Activated T-helper 1 cell treated with anti-CD3 and anti-CD28 coated beads, Interleukin-2, amount 50 U/mL, for 16 hours (primary cell): Measurements from ENCODE around the gene DNAJC5.
A peak's percentile ranks its signal among the peaks of the same experiment; 100 is the strongest.
"Not testable (repeated sequence)": the region's sequence is repeated elsewhere in the genome, so short reads cannot be mapped to it uniquely, and the experiment has no call there.

Source experiments
- DNase-seq, 2 donors: peaks; one replicate each; pipeline ENCODE4 v3.0.0-alpha.2; 2020; ENCODE audit warnings: low read depth in 1 of 2, low spot score in 1 of 2

The DNAJC5 gene

DNA sequence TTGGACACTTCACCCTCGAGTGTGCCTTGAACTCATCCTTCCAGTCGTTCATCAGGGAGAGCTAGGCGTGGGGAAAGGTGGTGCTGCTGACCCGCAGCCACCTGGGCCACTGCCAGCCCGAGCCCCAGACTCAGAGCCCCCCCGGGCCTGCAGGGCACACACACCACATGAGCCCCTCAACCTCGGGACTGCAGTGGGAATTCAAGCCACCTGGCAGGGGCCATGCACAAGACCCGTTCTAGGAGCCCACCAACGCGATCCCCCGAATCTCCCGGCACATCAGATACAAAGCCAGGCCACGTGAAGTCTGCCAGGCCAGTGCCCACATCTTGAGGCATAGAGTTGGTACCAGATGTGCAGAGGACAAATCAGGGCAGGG, 72.0 kb downstream of the DNAJC5 start:
- DNase-seq: no peak

DNA sequence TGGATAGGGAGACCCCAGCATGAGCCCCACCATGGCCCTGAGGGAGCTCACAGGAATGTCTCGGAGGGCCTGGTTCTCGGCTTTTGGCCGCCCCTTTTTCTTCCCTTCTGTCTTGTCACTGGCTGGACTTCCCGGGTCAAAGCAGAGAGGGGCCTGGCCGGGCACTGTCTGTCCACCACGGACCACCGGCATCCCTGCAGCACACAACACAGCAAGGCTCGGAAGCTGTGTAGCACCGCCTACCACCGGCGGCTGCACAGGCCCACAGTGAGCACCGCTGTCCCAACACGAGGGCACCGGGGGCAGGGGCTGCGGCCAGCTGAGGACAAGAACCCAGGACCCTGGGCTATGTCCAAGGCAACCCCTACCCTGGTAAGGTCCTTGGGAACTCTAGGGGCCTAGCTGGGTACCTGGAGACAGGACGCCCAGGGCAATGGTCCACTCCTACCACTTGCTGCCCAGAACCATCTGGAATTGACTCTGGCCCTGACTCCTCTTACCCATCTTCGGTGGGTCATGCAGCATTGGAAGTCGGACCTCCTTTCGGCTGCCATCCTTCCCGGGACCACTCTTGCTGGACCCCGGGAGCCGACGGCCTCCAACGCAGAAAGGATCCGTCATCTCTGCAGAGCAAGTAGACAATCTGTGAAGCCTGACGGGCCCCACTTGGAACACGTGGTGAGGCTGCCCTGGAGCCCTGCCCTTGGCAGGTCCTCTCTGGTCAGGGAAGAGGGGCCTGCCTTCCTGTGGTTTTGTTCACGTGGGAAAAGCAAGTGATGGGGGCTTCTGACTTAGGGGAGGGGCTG, 72.6 kb downstream of the DNAJC5 start:
- no peak for DNase-seq

- no peak for DNase-seq
Observed at GRCh38 chr20:63968136-63968927, 73.4 kb downstream of the DNAJC5 start.

DNA sequence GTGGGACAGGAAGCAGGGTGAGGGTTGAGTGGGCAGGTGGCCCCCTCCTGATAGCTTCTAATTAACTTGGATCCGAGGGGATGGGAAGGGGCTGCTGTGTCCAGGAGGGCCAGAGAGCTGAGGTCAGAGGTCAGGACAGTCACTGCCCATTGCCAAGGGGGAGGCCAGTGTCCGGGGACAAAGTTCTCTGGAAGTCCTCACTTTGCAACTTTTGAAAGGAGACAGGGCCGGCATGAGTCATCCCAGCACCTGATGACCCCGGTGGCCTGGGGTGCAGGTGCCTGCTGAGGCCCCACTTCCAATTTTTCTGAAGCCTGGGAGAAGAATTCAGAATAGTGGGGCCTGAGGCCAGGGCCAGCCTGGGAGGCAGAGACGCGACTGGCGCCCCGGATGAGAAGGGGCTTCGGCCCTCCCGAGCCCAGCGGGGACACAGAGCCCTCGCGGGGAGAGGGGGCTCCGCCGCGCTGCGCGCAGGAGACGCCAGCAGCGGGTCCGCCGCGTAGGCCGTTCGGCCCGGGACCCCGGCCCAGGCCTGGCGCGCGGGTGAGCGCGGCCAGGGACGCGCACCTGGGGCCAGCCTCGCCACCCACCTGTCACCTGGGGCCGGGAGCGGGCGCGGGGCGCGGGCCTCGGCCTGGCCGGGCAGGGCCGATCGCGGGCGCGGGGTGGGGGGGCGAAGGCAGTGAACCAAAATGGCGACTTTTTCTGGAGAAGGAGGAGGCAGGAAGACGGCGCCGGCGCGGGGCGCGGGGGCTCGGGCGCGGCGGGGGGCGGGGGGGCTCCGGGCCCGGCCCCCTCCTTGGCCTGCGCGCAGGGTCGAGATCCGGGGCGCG, 74.2 kb downstream of the DNAJC5 start:
- DNase-seq: no peak

- peak in 1 of 2 donors; percentile 42 for DNase-seq
Observed at GRCh38 chr20:63969838-63970713, 75.2 kb downstream of the DNAJC5 start, which contains the start of gene ZNF512B. TSS of gene ZNF512B (minus strand) at chr20:63969930. CDS start at chr20:63967950, 1,980 bp downstream.

GRCh38 chr20:63970714-63971431, 75.9 kb downstream of the DNAJC5 start:
- DNase-seq: no peak

DNA sequence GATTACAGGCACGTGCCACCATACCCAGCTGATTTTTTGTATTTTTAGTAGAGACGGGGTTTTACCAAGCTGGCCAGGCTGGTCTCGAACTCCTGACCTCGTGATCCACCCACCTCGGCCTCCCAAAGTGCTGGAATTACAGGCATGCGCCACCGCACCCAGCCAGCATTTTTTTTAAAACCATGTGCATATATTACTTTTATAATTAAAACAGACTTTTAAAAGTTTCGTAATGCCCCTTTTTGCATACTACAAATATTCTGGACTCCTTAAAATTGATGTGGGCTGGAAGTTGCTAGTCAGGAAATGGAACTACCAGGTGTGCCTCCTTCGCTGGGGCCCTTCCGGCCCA, 77.0 kb downstream of the DNAJC5 start:
- DNase-seq: not testable (repeated sequence)

DNA sequence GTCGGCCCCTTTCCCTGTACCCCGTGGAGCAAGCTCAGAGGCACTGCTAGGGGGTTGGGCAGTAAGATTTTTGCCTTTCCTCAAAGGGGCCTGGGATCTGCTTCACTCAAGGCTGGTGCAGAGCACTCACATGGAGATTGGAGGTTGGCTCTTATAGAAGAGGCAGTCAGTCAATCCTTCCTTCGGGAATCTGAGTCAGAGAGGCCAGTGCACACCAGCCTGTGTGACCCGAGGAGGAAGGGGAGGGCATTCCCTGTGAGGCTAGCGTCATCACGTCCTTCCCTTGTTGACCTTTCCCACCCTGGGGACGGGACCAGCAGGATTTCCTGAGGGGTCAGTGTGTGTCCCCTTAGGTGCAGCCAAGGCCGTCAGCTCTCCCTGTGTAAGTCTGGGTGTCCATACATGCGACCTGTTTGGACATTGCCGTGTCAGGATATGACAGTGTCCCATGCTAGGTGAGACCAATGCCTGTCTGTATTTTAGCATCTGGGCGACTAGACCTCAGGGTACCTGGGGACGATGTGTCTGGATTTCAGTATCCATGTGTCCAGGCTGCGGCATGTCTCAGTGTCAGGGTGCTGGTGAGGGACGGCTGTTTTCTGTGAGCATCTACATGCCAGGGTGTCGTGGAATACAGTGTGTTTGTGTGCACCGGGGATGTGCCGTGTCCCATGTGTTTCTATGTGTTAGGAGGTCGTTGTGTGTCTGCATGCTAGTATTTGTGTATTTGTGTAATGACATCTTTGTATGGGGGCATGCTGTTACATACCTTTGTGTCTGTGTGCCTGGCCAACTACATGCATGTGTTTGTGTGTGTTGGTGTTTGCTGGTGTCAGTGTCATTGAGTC, 77.6 kb downstream of the DNAJC5 start:
- DNase-seq: no peak

DNA sequence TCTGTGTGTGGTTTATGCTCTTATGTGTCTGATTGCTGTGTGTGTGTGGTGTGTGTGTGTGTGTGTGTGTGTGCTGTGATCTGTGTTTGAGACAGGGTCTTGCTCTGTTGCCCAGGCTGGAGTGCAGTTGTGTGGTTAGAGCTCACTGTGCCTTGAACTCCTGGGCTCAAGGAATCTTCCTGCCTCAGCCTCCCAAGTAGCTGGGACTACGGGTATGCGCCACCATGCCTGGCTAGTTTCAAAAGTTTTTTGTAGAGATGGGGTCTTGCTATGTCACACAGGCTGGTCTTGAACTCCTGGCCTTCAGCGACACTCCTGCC, 78.2 kb downstream of the DNAJC5 start:
- no peak for DNase-seq

DNA sequence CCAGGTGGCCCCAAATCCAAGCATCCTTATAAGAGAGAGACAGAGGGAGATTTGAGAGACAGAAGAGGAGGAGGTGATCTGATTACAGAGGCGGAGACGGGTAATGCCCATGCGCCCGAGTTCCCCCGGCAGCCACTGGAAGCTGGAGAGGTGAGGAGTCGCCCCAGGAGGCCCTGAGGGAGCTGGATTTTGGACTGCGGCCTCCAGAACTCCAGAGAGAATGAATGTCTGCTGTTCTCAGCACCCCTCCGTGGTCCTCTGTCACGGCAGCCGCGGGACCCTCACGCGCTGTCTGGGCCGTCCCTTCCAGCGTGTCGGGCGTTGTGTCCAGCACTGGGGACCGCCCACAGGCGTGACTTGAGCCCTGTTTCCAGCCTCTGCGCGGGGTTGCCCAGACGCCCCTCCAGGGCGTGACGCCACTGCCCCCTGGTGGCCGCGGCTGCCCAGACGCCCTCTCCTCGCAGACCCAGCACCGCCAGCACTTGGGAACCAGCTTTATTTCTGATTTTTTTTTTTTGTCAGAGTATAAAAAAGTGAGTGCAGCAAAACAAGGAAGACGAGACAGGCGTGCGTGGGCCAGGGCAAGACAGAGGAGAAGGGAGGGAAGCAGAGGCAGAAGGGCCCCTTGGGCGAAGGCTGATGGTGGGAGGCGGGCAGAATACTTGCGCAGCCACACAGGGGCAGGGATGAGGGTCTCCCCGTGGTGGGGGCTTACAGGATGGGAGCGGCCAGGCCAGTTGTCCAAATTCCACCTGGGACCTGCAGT, 78.9 kb downstream of the DNAJC5 start:
- peak; percentile 68 to 71 for DNase-seq

GRCh38 chr20:63974402-63975200, 79.7 kb downstream of the DNAJC5 start:
- DNase-seq: no peak

DNA sequence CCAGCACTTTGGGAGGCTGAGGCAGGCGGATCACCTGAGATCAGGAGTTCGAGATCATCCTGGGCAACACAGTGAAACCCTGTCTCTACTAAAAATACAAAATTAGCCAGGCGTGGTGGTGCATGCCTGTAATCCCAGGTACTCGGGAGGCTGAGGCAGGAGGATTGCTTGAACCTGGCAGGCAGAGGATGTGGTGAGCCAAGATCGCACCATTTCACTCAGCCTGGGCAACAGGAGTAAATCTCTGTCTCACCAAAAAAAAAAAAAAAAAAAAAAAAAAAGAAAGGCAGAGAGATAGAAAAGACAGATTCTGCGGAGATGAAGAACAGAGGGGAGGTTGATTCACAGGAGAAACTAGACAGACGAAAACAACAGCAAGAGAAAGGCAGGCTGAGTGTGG, 81.6 kb downstream of the DNAJC5 start:
- not testable (repeated sequence) for DNase-seq

DNA sequence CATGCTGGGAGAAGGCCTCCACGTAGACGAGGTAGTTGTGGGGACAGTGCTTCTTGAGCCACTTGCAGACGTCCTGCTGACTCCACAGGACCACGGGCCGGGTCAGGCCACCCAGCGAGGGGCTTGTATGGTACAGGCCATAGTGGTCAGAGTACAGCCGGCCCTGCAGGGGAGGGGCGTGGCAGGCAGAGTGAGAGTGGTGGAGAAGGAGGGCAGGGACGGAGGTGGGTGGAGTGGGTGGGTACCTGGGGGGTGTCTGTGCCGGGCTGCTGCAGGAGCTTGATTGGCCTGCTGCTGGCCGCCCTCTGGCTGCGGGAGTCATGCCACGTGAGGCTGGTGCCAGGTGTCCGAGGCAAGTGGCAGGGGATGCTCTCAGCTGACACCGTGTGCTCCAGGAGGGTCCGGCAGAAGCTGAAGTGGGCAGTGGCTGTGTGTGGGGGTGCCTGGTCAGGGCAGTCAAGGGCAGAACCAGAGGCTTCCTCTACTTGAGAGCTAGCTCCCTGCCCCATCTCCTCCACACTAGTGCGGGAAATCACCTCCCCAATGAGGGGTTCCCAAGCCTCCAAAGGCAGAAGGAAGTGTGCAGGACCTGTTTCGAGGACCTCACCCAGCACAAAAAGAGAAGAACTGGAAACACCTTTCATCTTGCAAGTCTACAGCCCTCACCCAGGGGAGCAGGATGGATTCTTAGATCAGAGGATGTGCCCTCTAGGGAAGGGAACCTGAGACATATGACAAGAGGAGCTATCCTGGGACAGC, 82.2 kb downstream of the DNAJC5 start:
- DNase-seq: no peak

DNA sequence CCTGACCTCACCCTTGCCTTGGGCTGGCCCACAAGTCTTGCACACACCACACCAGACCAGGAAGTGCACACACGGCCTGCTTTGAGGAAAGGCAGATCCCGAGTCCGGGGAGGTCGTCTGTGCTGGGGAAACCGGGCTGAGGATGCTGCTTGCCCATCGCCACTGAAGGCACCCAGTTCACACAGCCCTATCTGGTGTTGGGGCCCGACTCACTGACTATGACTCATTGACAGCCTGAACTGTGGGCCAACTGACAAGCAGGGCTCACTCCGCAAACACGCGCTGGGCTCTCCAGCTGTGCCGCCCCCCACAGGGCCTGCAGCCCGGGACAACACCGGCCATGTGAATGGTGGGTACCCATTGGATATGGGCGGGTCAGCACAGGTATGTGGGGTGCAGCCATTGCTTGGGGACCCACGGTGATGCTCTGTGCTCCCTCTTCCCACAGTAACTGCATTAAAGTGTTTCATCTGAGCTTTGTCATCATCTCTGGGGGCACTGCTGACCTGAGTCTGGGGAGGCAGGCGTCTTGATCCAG, 82.9 kb downstream of the DNAJC5 start:
- DNase-seq: peak in 1 of 2 donors; percentile 33

DNA sequence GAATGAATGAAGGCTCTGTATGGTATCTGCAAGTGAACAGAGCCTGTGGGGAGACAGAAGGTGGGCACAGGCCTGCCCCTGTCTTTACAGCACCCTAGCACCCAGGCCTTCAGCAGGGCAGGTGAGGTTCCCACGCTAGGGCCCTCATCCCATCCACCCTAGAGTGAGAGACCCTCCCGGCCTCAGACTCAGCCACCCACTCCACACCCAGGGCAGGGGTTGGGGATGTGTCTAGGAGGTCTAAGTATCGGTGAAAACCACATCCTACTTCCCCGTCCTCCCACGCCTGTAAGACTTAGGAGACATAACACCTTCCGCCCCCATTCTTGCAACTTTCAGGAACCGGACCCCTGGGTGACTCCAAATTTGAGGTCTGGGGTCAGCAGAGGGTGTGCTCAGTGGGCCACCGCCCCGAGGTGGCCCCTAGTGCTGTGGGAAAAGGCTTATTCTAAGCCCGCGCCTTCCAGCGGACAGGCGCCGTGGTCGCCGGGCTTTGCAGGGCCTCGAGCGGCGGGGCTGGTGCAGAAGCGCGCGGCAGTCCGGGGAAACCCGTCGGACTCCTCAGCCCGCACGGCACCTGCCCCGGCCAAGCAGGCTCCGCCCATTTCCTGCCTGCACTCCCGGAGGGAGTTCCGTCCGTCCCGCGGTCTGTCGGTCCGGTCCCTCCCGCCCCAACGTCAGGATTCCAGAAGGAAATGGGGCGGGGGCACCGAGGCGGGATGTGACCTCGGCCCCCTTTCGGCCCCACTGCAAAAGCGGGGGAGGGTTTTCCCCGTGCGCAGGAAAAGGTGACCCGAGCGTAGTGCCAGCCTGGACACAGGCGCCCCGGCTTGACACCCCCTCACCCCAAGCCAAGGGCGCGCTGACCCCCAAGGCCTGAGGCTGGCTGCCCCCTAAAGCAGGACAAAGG, 83.6 kb downstream of the DNAJC5 start:
- peak in 1 of 2 donors; percentile 40 for DNase-seq

DNA sequence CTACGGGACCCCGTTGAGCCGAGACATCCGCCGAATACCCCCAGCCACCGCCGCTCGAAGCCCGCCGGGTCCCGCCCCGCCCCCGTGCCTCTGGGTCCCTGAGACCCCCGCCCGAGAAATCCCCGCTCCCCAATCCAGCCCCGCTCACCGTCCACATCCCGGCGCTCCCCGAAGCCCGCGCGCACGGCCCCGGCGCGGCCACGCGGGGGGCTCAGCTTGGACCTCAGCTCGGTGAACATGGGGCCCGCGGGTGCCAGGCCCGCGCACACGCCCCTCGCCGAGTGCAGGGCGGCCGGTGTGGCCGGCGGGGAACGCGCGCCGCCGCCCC, 84.3 kb downstream of the DNAJC5 start:
- no peak for DNase-seq
